Panc1 (cell line): ENCODE results near the gene ZC3H15.
"Not testable (repeated sequence)": the region's sequence is repeated elsewhere in the genome, so short reads cannot be mapped to it uniquely, and the experiment has no call there.

ENCODE experiments used
- CTCF ChIP-seq: fragments of 450-650 bp; IDR thresholded peaks from 2 replicates; pipeline ENCODE4 v1.5.1; 2017; ENCODE audit warnings: mild to moderate bottlenecking
- POLR2AphosphoS5 ChIP-seq: IDR thresholded peaks from 2 replicates; pipeline ENCODE4 v1.6.1; 2012; ENCODE audit warnings: mild to moderate bottlenecking, low read depth, low read length, moderate library complexity
- REST ChIP-seq, 2 experiments: IDR thresholded peaks; 2 replicates each; pipeline ENCODE4 v1.6.1; 2011 to 2012; ENCODE audit warnings: low read depth in 2 of 2, control low read depth in 1 of 2, low read length in 1 of 2, mild to moderate bottlenecking in 1 of 2, moderate library complexity in 1 of 2; ENCODE audit not compliant: insufficient read depth in 1 of 2
- SIN3A ChIP-seq: IDR thresholded peaks from 2 replicates; pipeline ENCODE4 v1.6.1; 2012; ENCODE audit warnings: low read depth, mild to moderate bottlenecking, low read length, moderate library complexity, borderline replicate concordance; ENCODE audit not compliant: insufficient read depth

- TF ChIP-seq POLR2AphosphoS5; CTCF; SIN3A; REST (IDR thresholded peaks at IDR 0.05; ENCODE audit: insufficient read depth in 1 of 2, low read depth in 2 of 2, low read length in 1 of 2): not testable (repeated sequence)
Measured at GRCh38 chr2:186521570-186522153, 35.6 kb downstream of the ZC3H15 start.
